HepG2 (cell line): Measurements from ENCODE around the gene CFAP61. TPM values are rescaled to one million over a fixed set of nuclear protein-coding genes. Genes with fewer than 3 reads are reported as not detected.

ENCODE experiments used
- ATAC-seq: fragments of 200-7000 bp; cut with Tn5 transposase; 3 replicates; pipeline ENCODE4 v1.9.1; 2020; ENCODE audit warnings: mild to moderate bottlenecking, moderate library complexity
- BruUV-seq: library from RNA; stranded (reverse); fragments of 400-500 nt; replicated peaks from 2 replicates; lab custom pipeline; 2021; lab: Mats Ljungman, UMichigan
- CTCF ChIA-PET: fragments of 300-600 bp; formaldehyde crosslinking; extraction: SDS; loops from one replicate; lab custom pipeline; 2021; ENCODE audit warnings: low total read pairs, inconsistent platforms, low intra/inter-chr PET ratio; lab: Yijun Ruan, JAX
- POLR2A ChIA-PET: fragments of 350-600 bp; sonication (Branson Sonifier 250); formaldehyde crosslinking; loops from one replicate; lab custom pipeline; 2020; ENCODE audit warnings: antibody characterized with exemption, inconsistent platforms; lab: Yijun Ruan, JAX
- DNase-seq: peaks from one replicate; pipeline ENCODE4 v3.0.0-alpha.2; 2015; ENCODE audit warnings: low spot score
- FAIRE-seq: peaks from 3 replicates; lab custom pipeline; 2011; peaks lifted over from hg19 to GRCh38; lab: Jason Lieb, UNC
- H2AFZ ChIP-seq: one replicate; pipeline ENCODE4 v1.6.1; 2011; ENCODE audit warnings: low read length, inconsistent platforms
- H3K27ac ChIP-seq: fragments of 300-600 bp; 3 replicates; pipeline ENCODE4 v1.8.0; 2011; ENCODE audit warnings: mixed run types, mild to moderate bottlenecking, mixed read lengths, low read length, inconsistent platforms; ENCODE audit not compliant: insufficient read depth; ENCODE audit errors: extremely low read length
- H3K27me3 ChIP-seq, 2 experiments: fragments of 200-600 bp in 1 of 2; 2 replicates in 1 of 2; 3 replicates in 1 of 2; pipeline versions ENCODE4 v1.6.0 to v1.8.0; 2011; ENCODE audit warnings: low read length in 2 of 2, mild to moderate bottlenecking in 2 of 2, moderate library complexity in 2 of 2, inconsistent platforms in 1 of 2; ENCODE audit not compliant: insufficient read depth in 2 of 2, control insufficient read depth in 1 of 2
- H3K36me3 ChIP-seq, 2 experiments: fragments of 200-600 bp in 1 of 2; replicated peaks in 1 of 2; 2 replicates in 1 of 2; 3 replicates in 1 of 2; pipeline versions ENCODE4 v1.5.1 to v1.8.0; 2011; ENCODE audit warnings: low read length in 2 of 2, inconsistent platforms in 1 of 2; ENCODE audit not compliant: insufficient read depth in 2 of 2, control insufficient read depth in 1 of 2
- H3K4me1 ChIP-seq: 2 replicates; pipeline ENCODE4 v1.5.1; 2012; ENCODE audit warnings: low read length, inconsistent platforms; ENCODE audit not compliant: insufficient read depth
- H3K4me2 ChIP-seq: 2 replicates; pipeline ENCODE4 v1.6.0; 2011; ENCODE audit warnings: low read depth, low read length, inconsistent platforms
- H3K4me3 ChIP-seq, 3 experiments: fragments of 200-600 bp in 1 of 3; sonication (generic), shearing (Covaris generic) in 1 of 3; replicated peaks in 1 of 3; 2 replicates each; pipeline ENCODE4 v1.5.1; 2011 to 2016; ENCODE audit warnings: low read length in 3 of 3, inconsistent platforms in 2 of 3, low read depth in 2 of 3, mild to moderate bottlenecking in 2 of 3, control low read depth in 1 of 3, mixed read lengths in 1 of 3; ENCODE audit not compliant: insufficient read depth in 1 of 3
- H3K79me2 ChIP-seq: one replicate; pipeline ENCODE4 v1.6.1; 2011; ENCODE audit warnings: low read length, inconsistent platforms; ENCODE audit not compliant: insufficient read depth
- H3K9ac ChIP-seq: 2 replicates; pipeline ENCODE4 v1.6.0; 2011; ENCODE audit warnings: mild to moderate bottlenecking, low read depth, low read length, inconsistent platforms; ENCODE audit not compliant: insufficient read depth
- H3K9me3 ChIP-seq: 2 replicates; pipeline ENCODE4 v1.5.1; 2012; ENCODE audit warnings: mild to moderate bottlenecking, low read length
- H4K20me1 ChIP-seq: 2 replicates; pipeline ENCODE4 v1.6.0; 2011; ENCODE audit warnings: inconsistent platforms, mild to moderate bottlenecking, low read length, moderate library complexity; ENCODE audit not compliant: insufficient read depth
- ATF7 ChIP-seq, 2 experiments: fragments of 450-650 bp in 1 of 2; sonication (generic) in 1 of 2; formaldehyde crosslinking in 1 of 2; IDR thresholded peaks; 2 replicates each; pipeline versions ENCODE4 v1.4.0 to v1.6.1; 2016 to 2020; ENCODE audit warnings: antibody characterized with exemption in 1 of 2, mild to moderate bottlenecking in 1 of 2, missing genetic modification reagents in 1 of 2
- CBFB ChIP-seq: sonication (generic); formaldehyde crosslinking; IDR thresholded peaks from 2 replicates; pipeline ENCODE4 v1.4.0; 2020; ENCODE audit warnings: missing genetic modification reagents
- CREB1 ChIP-seq, 2 experiments: fragments of 450-650 bp in 1 of 2; IDR thresholded peaks; 2 replicates each; pipeline ENCODE4 v1.6.1; 2016 to 2017; ENCODE audit warnings: control low read depth in 1 of 2, mild to moderate bottlenecking in 1 of 2, missing compliant biosample characterization in 1 of 2, missing genetic modification characterization in 1 of 2
- JUND ChIP-seq: sonication (generic); formaldehyde crosslinking; IDR thresholded peaks from 2 replicates; pipeline ENCODE4 v1.8.0; 2022; ENCODE audit warnings: mild to moderate bottlenecking, missing genetic modification reagents
- NFE2 ChIP-seq: sonication (generic); formaldehyde crosslinking; IDR thresholded peaks from 2 replicates; pipeline ENCODE4 v1.4.0; 2020; ENCODE audit warnings: missing genetic modification reagents
- NFE2L2 ChIP-seq: fragments of 150-350 bp; IDR thresholded peaks from 2 replicates; pipeline ENCODE4 v1.6.1; 2014; ENCODE audit warnings: low read length
- SMYD3 ChIP-seq: sonication (generic); formaldehyde crosslinking; IDR thresholded peaks from 2 replicates; pipeline ENCODE4 v1.8.1; 2023; ENCODE audit warnings: mild to moderate bottlenecking, missing genetic modification reagents
- TBX2 ChIP-seq: sonication (generic); formaldehyde crosslinking; IDR thresholded peaks from 2 replicates; pipeline ENCODE4 v1.5.0; 2020; ENCODE audit warnings: missing genetic modification reagents, mild to moderate bottlenecking, borderline replicate concordance
- ZBTB1 ChIP-seq: sonication (generic); formaldehyde crosslinking; IDR thresholded peaks from 2 replicates; pipeline ENCODE4 v1.4.0; 2020; ENCODE audit warnings: missing genetic modification reagents, borderline replicate concordance
- ZNF18 ChIP-seq: sonication (generic); formaldehyde crosslinking; IDR thresholded peaks from 2 replicates; pipeline ENCODE4 v1.8.0; 2022; ENCODE audit warnings: mild to moderate bottlenecking, missing genetic modification reagents; ENCODE audit not compliant: insufficient replicate concordance
- WGBS: methylation state at CpG from one replicate; pipeline ENCODE4 v1.1.6; 2017; ENCODE audit warnings: low lambda C conversion rate; 5-methylcytosine and 5-hydroxymethylcytosine counted together
- in situ Hi-C: cut with HindIII; loops from 2 replicates; pipeline ENCODE4 v1.10.0; 2017; ENCODE audit warnings: low pct_unique_long_range_greater_than_20kb; ENCODE audit not compliant: extremely low pct_ligation_motif_present
- intact Hi-C: fragments of 100-400 bp; cut with micrococcal nuclease; formaldehyde crosslinking; loops from one replicate; pipeline ENCODE4 v1.10.0; 2022; ENCODE audit not compliant: unreplicated experiment
- polyA plus RNA-seq, 8 experiments: library from polyadenylated mRNA; depleted of rRNA in 3 of 8; stranded (reverse) in 7 of 8; unstranded in 1 of 8; fragments of >200 nt; fragmentation: Illumina TruSeq in 4 of 8; extraction: Trizol in 4 of 8; gene quantifications; 2 replicates each; pipeline versions ENCODE4 v1.2.1 to v1.2.3, GENCODE V29; 2011 to 2016; ENCODE audit warnings: low read depth in 4 of 8, missing spikeins in 1 of 8, mixed read lengths in 1 of 8; ENCODE audit not compliant: insufficient read depth in 1 of 8
- total RNA-seq, 5 experiments: library from RNA; depleted of rRNA; stranded (reverse); fragments of >200 nt; fragmentation: Illumina TruSeq; extraction: Trizol; gene quantifications; 2 replicates each; pipeline ENCODE4 v1.2.3, GENCODE V29; 2016; ENCODE audit warnings: low read depth in 1 of 5

Gene CFAP61
- total and polyA plus RNA-seq, 2 of the 13 experiments (the other 11 are each of a cell fraction or from before 2014, with no cell fraction given): 0.27 TPM; not detected in 1

DNA sequence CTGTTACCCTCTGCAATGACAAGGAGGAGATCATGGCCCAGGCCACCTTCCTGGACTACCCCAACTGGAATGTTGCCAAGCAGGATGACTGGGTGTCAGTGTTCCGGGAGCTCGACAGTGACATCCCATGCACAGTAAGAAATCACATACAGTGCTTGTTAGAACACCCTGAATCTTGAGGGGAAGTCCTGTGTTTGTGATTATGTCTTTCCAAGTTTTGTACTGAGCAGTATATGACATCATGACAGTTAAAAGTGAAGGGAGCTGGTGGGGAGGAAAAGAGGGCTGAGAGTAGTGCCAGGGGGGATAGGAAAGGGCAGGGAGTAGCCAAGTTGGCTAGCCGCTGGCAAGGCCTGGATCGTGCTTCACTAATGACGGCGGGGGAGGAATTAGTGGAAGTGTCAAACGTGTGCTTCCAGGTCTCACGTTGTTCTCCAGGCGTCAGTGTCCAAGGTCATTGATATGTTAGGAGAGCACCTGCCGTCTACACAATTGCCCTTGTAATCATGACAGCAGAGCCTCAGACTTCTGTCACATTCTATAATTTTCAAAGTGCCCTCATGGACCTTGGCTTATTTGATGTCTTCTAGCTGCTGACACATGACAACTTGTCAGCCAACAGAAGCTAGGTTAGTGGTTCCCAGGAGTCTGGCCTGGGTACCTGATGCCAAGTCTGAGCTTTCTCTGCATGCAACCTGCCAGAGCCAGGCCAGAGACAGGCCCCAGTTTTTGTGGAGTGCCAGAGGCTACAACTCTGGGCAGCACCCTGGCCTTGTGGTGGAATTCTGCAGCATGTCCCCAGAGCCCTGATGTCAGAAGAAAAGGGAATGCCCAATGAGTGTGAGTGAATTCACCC is 18.8 kb downstream of the CFAP61 start:
- DNase-seq (peak; percentile 33), FAIRE-seq (no peak), ATAC-seq (peak; percentile 75)
- H3K27ac ChIP-seq: no peak overlapping the region
- in situ Hi-C loops: no loop called here
- H4K20me1 ChIP-seq: no peaks in the 10 kb centered on the region
- no peak overlapping the region for H2AFZ ChIP-seq
- ChIA-PET CTCF (no interaction called here), POLR2A (no interaction called here)
- no peaks in the 10 kb centered on the region for H3K9me3 ChIP-seq
- peaks cover 3 to 24% of the 10 kb centered on the region in 2 experiments; a peak in 4 of 5 replicates for H3K27me3 ChIP-seq
- WGBS: 8% methylated on average over 10 of the region's 10 CpGs
- H3K79me2 ChIP-seq: no peaks in the 10 kb centered on the region
- H3K4me2 ChIP-seq: peak overlapping the region; percentile 11; the same call in 1 of the 2 replicates
- H3K9ac ChIP-seq: no peak overlapping the region
- no peak overlapping the region for H3K4me3 ChIP-seq
- H3K4me1 ChIP-seq: peaks cover 13% of the 10 kb centered on the region
- BruUV-seq: no TSS peak
- intact Hi-C loops: no loop called here
- no peak for TF ChIP-seq ZBTB1
- 0 out of 2 replicates have a peak, but pooled peaks have one; percentile 28 for TF ChIP-seq NFE2L2
- TF ChIP-seq NFE2 (CRISPR knock-in tag): peak; percentile 93
- no peak for TF ChIP-seq SMYD3 (CRISPR knock-in tag)
- TF ChIP-seq JUND (CRISPR knock-in tag): no peak
- peak; percentile 62 for TF ChIP-seq ATF7 (IDR thresholded peaks at IDR 0.05)
- TF ChIP-seq ATF7 (CRISPR knock-in tag; IDR thresholded peaks at IDR 0.05): no peak
- no peak for TF ChIP-seq CBFB (CRISPR knock-in tag)
- TF ChIP-seq ZNF18: no peak
- peak; percentile 44 for TF ChIP-seq CREB1 (IDR thresholded peaks at IDR 0.05)
- no peak for TF ChIP-seq CREB1 (CRISPR knock-in tag; IDR thresholded peaks at IDR 0.05)
- TF ChIP-seq TBX2: 0 out of 2 replicates have a peak, but pooled peaks have one; percentile 29
- no peaks in the 10 kb centered on the region for H3K36me3 ChIP-seq
